Sigmoid colon (tissue), 4 donors: ENCODE results near the gene TBC1D8.

Experiments used
- CTCF ChIP-seq, 4 experiments: fragments of 450-650 bp in 3 of 4; fragments of 200-600 bp in 1 of 4; IDR thresholded peaks; one replicate each; pipeline ENCODE4 v1.5.1; 2016 to 2019; ENCODE audit warnings: antibody characterized with exemption in 4 of 4, mild to moderate bottlenecking in 3 of 4, moderate library complexity in 2 of 4
- EP300 ChIP-seq, 4 donors: sonication (generic); formaldehyde crosslinking; IDR thresholded peaks; one replicate each; pipeline ENCODE4 v1.6.1; 2017; ENCODE audit warnings: antibody characterized with exemption in 4 of 4
- POLR2A ChIP-seq, 2 donors: fragments of 450-650 bp; IDR thresholded peaks; one replicate each; pipeline ENCODE4 v1.6.1; 2016; ENCODE audit warnings: antibody characterized with exemption in 2 of 2, mild to moderate bottlenecking in 2 of 2, moderate library complexity in 2 of 2
- POLR2AphosphoS5 ChIP-seq, 4 donors: sonication (generic); formaldehyde crosslinking; IDR thresholded peaks; one replicate each; pipeline ENCODE4 v1.6.1; 2017; ENCODE audit warnings: antibody characterized with exemption in 4 of 4

DNA sequence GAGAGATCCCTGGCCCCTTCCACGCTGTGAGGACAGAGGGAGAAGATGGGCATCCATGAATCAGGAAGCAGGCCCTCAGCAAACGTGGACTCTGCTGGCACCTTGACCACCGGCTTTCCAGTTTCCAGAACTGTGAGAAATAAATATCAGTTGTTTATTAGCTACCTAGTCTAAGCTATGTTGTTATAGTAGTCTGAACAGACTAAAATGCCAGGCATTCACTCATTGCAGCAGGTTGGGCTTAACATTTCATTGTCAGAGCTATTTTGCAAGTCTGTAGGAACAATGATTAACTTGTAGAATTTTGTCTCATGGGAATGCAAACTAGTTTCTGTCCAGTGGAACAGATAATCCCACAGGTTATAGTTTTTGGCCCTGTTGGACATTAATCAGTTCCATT, 24.8 kb upstream of the TBC1D8 start:
- TF ChIP-seq CTCF (IDR thresholded peaks at IDR 0.05) (no peak), POLR2AphosphoS5 (IDR thresholded peaks at IDR 0.05) (no peak), POLR2A (IDR thresholded peaks at IDR 0.05) (no peak), EP300 (IDR thresholded peaks at IDR 0.05) (no peak)
